HL-60/S4 treated with retinoic acid at 250 ng/mL for 4 days and 3 days (cell line): ENCODE results near the gene DPYSL4.
"Not testable (repeated sequence)": the region's sequence is repeated elsewhere in the genome, so short reads cannot be mapped to it uniquely, and the experiment has no call there.

Source experiments
- in situ Hi-C: fragments of 300-500 bp; cut with MboI; formaldehyde crosslinking; loops from 2 replicates; pipeline ENCODE4 v1.7.0; 2022; ENCODE audit warnings: low sequenced_read_pairs

DPYSL4 gene

DNA sequence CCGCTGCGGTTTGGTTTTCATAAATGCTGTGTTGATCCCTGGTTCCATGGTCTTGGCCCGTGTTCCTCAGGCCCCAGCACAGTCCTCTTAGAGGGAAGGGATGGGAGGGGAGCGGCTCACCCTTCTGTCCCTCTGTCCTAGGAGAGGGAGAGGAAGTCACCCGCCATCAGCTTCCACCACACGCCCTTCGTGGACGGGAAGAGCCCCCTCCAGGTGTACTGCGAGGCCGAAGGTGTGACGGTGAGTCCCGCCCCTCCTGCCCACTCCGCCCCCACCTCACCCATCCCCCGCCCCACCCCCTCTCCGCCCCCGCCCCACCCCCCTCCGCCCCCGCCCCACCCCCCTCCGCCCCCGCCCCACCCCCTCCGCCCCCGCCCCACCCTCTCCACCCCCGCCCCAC is 37.5 kb upstream of the DPYSL4 start:
- in situ Hi-C loops: no loop called here

DNA sequence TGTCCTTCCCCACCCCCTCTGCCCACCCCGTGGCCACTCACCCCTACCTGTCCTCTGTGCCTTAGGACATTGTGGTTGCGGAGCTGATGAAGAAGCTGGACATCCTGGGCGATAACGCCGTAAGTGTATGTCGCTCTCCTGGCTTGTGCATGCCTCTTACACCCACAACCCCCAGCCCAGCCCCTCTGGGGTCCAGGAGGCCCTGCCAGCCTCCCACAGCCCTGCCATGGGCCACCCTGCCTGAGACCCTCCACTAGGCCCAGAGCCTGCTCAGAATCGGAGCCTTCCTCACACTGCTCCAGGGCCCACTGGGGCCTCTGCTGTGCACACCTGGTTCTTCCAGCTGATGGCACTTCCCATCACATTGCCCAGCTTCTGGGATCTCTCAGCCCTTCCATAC is 36.8 kb upstream of the DPYSL4 start:
- in situ Hi-C loops: no loop called here

DNA sequence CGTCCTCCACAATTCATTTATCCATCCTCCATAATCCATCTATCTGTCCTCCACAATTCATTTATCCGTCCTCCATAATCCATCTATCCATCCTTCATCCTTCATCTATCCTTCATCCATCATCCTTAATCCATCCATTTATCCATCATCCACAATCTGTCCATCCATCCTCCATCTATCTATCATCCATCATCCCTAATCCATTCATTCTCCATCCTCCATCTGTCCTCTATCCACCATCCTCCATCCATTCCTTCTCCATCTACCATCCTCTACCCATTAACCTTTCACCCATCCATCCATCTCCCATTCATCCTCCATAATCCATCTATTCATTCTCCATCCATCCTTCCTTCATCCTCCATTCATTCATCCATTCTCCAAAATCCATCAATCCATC is 36.0 kb upstream of the DPYSL4 start:
- in situ Hi-C loops: no loop called here

- in situ Hi-C loops: no loop called here
These were observed 35.3 kb upstream of the DPYSL4 start for GRCh38 chr10:132151286-132151950.

DNA sequence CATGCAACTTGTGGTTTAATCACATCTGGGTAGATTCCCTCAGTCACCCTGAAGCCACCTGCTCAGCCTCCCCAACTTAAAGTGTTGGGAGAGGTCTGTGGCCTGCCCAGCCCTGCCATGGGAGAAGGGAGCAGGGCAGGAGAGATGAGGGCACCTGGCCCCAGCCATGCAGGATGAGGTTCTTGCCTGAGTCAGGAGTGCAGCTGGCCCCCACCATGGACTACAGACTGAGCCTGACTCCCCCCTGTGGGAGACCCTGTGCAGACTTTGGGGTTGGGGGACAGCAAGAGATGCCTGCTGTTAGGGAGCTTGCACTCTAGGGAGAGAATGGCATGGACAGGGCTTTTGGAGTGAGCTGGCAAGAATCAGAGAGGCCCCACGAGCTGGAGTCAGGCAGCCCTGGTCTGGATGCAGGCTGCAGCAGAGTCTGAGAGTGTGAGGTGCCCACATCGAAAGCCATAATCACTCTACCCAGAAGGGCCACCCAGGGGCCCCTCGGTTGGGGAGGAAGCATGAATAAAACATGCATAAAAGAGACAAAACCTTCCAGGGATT is 34.7 kb upstream of the DPYSL4 start:
- in situ Hi-C loops: no loop called here

DNA sequence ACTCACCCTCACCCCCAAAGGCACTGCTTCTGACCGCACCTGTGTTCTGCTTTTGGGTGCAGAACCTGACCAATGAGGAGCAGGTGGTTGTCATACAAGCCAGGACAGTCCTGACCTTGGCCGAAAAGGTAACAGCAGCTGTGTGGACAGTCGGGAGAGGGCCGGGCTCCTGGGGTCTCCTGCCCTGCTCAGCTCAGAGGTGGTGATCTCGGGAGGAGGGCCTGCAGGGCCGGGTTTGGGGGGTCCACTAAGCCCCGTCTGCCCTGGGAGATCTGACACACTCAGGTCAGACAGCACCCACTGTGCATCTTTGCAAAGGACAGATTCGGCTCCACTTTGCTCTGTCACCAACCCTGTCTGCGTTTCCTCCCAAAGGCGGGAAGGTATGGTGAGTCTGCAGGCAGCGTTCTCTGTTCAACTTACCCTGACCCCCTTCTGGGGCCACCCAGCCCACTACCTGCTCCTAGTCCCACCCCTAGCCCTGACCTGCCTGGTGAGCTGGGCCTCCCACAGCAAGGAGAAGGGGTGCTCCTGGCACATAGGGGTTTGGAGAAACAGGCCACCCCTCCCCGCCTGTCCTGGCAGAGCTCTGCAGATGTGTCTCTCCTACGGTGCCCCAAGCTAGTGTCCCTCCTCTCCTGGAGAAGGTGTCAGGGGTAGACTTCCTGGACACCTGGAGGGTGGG is 33.7 kb upstream of the DPYSL4 start:
- in situ Hi-C loops: no loop called here

- in situ Hi-C loops: no loop called here
These were observed 33.0 kb upstream of the DPYSL4 start for GRCh38 chr10:132153616-132154217.

- in situ Hi-C loops: no loop called here
These were observed 32.3 kb upstream of the DPYSL4 start for GRCh38 chr10:132154440-132154839.

- in situ Hi-C loops: no loop called here
These were observed 31.8 kb upstream of the DPYSL4 start for GRCh38 chr10:132154931-132155330.

- in situ Hi-C loops: no loop called here
These were observed 30.9 kb upstream of the DPYSL4 start for GRCh38 chr10:132155723-132156381.

GRCh38 chr10:132156382-132156781 is 30.4 kb upstream of the DPYSL4 start:
- in situ Hi-C loops: no loop called here

- in situ Hi-C loops: no loop called here
These were observed 29.6 kb upstream of the DPYSL4 start for GRCh38 chr10:132157101-132157500.

DNA sequence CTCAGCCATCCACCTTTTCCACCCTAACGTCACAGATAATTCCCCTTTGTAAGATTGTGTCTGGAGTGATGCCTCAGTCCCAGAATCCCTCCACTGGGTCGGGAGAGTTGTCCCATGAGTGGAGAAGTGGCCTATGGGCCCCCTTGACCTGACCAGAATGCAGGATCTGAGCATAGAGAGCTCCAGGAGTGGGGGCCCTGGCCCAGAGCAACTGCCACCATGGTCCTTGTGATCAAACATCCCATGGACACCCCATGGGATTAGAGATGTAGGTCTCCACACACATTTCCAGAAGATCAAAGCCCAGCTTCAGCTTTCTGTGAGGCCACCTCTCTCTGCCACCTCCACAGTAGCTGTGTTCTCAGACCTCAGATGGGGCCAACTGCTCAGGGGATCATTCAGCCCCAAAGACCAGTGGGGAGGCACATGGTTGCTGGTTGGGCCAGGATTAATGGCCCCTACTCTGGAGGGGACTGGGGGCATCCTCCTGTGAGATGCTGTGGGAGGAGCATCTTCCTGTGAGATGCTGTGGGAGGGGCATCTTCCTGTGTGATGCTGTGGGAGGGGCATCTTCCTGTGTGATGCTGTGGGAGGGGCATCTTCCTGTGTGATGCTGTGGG is 28.5 kb upstream of the DPYSL4 start:
- in situ Hi-C loops: no loop called here

GRCh38 chr10:132158823-132159222 is 27.9 kb upstream of the DPYSL4 start:
- in situ Hi-C loops: no loop called here

- in situ Hi-C loops: not testable (repeated sequence)
These were observed 27.2 kb upstream of the DPYSL4 start for GRCh38 chr10:132159302-132160230.

DNA sequence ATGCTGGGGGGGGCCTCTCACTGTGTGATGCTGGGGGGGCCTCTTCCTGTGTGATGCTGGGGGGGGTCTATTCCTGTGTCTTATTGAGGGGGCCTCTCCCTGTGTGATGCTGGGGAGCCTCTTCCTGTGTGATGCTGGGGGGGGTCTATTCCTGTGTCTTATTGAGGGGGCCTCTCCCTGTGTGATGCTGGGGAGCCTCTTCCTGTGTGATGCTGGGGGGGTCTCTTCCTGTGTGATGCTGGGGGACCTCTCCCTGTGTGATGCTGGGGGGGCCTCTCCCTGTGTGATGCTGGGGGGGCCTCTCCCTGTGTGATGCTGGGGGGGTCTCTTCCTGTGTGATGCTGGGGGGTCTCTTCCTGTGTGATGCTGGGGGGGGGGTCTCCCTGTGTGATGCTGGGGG is 26.5 kb upstream of the DPYSL4 start:
- in situ Hi-C loops: not testable (repeated sequence)

- in situ Hi-C loops: not testable (repeated sequence)
These were observed 25.7 kb upstream of the DPYSL4 start for GRCh38 chr10:132160834-132161622.

GRCh38 chr10:132162021-132162531 is 24.7 kb upstream of the DPYSL4 start:
- in situ Hi-C loops: no loop called here
